GM18951 (cell line): Measurements from ENCODE around the gene PLCG2.

Experiments used
- POLR2A ChIP-seq: IDR thresholded peaks from 4 replicates; pipeline ENCODE4 v1.6.1; 2011; ENCODE audit warnings: mild to moderate bottlenecking; ENCODE audit not compliant: insufficient read length, insufficient read depth; ENCODE audit errors: extremely low read depth
- in situ Hi-C: fragments of 300-500 bp; cut with MboI; formaldehyde crosslinking; loops from one replicate; pipeline ENCODE4 v1.12.0; 2022; ENCODE audit warnings: low sequenced_read_pairs, mixed read lengths, inconsistent platforms; ENCODE audit not compliant: unreplicated experiment

The PLCG2 gene

GRCh38 chr16:81806696-81807095 is 27.6 kb downstream of the PLCG2 start:
- in situ Hi-C loops = no loop called here
- TF ChIP-seq POLR2A = no peak

GRCh38 chr16:81807767-81808358 is 28.8 kb downstream of the PLCG2 start:
- in situ Hi-C loops = no loop called here
- no peak for TF ChIP-seq POLR2A

GRCh38 chr16:81808933-81809480 is 29.9 kb downstream of the PLCG2 start:
- in situ Hi-C loops = no loop called here
- peak; percentile 60 for TF ChIP-seq POLR2A

- TF ChIP-seq POLR2A = no peak
Measured at GRCh38 chr16:81809567-81809966, 30.5 kb downstream of the PLCG2 start.

GRCh38 chr16:81810361-81810760 is 31.3 kb downstream of the PLCG2 start:
- in situ Hi-C loops = no loop called here
- no peak for TF ChIP-seq POLR2A

More at GRCh38 chr16:81809567-81809966, 30.5 kb downstream of the PLCG2 start:
- in situ Hi-C loops = no loop called here

GRCh38 chr16:81810894-81811538 is 31.9 kb downstream of the PLCG2 start:
- TF ChIP-seq POLR2A = peak; percentile 35
- in situ Hi-C loops = no loop called here

- in situ Hi-C loops = no loop called here
- TF ChIP-seq POLR2A = no peak
Measured at GRCh38 chr16:81813648-81814047, 34.6 kb downstream of the PLCG2 start.

GRCh38 chr16:81814751-81815428 is 35.8 kb downstream of the PLCG2 start:
- TF ChIP-seq POLR2A = no peak
- in situ Hi-C loops = no loop called here

- no peak for TF ChIP-seq POLR2A
- in situ Hi-C loops = no loop called here
Measured at GRCh38 chr16:81815429-81815766, 36.3 kb downstream of the PLCG2 start.

- in situ Hi-C loops = no loop called here
- TF ChIP-seq POLR2A = no peak
Measured at GRCh38 chr16:81816351-81816750, 37.3 kb downstream of the PLCG2 start.

- no peak for TF ChIP-seq POLR2A
- in situ Hi-C loops = no loop called here
Measured at GRCh38 chr16:81816793-81817210, 37.7 kb downstream of the PLCG2 start.

GRCh38 chr16:81817296-81817695 is 38.2 kb downstream of the PLCG2 start:
- TF ChIP-seq POLR2A = peak; percentile 5

GRCh38 chr16:81817789-81818567 is 38.9 kb downstream of the PLCG2 start:
- peak; percentile 46 for TF ChIP-seq POLR2A
- in situ Hi-C loops = no loop called here

More at GRCh38 chr16:81817296-81817695, 38.2 kb downstream of the PLCG2 start:
- in situ Hi-C loops = no loop called here
